ENCODE measurements around the gene TMEM269.

- TF ChIP-seq CTCF (IDR thresholded peaks at IDR 0.05 in 2 of 3, conservative IDR thresholded peaks at IDR 0.05 in 1 of 3; ENCODE audit: control insufficient read depth in 2 of 3, extremely low read depth in 1 of 3, insufficient read depth in 1 of 3, low read depth in 3 of 3, low read length in 3 of 3) (no peak), RAD21 (IDR thresholded peaks at IDR 0.05; ENCODE audit: insufficient read depth, low read depth, low read length) (no peak), CHD1 (IDR thresholded peaks at IDR 0.05; ENCODE audit: low read depth, low read length) (no peak), ESRRA (IDR thresholded peaks at IDR 0.05; ENCODE audit: low read length) (no peak), CEBPB (IDR thresholded peaks at IDR 0.05; ENCODE audit: borderline replicate concordance in 1 of 2, low read depth in 2 of 2, low read length in 2 of 2) (no peak), BCL11A (IDR thresholded peaks at IDR 0.05; ENCODE audit: low read depth, low read length) (no peak), KDM1A (IDR thresholded peaks at IDR 0.05; ENCODE audit: borderline replicate concordance) (no peak), ZBTB11 (CRISPR knock-in tag; IDR thresholded peaks at IDR 0.05) (no peak), SIX5 (IDR thresholded peaks at IDR 0.05; ENCODE audit: low read depth, low read length, severe bottlenecking) (no peak)
Observed at GRCh38 chr1:42740851-42741580, 43.8 kb upstream of the TMEM269 start.

Measured in GM12878 (cell line).